HPDE6-E6E7 (cell line): ENCODE results near the gene MBD3L3.
A peak's percentile ranks its signal among the peaks of the same experiment; 100 is the strongest.
"Not testable (repeated sequence)": the region's sequence is repeated elsewhere in the genome, so short reads cannot be mapped to it uniquely, and the experiment has no call there.

Experiments used
- DNase-seq: peaks from one replicate; pipeline ENCODE4 v3.0.0; 2011; ENCODE audit warnings: missing footprints; ENCODE audit errors: extremely low spot score

MBD3L3 gene

GRCh38 chr19:7063764-7064418 lies 5.4 kb upstream of the MBD3L3 start:
- no peak for DNase-seq

- DNase-seq: no peak
These were observed 4.9 kb upstream of the MBD3L3 start for GRCh38 chr19:7063339-7063738.

- not testable (repeated sequence) for DNase-seq
These were observed 1.5 kb upstream of the MBD3L3 start for GRCh38 chr19:7059977-7060376.

- not testable (repeated sequence) for DNase-seq
These were observed 2.1 kb downstream of the MBD3L3 start for GRCh38 chr19:7056371-7056770.

- DNase-seq: not testable (repeated sequence)
These were observed 2.8 kb downstream of the MBD3L3 start for GRCh38 chr19:7055679-7056078.

- DNase-seq: not testable (repeated sequence)
These were observed 3.7 kb downstream of the MBD3L3 start for GRCh38 chr19:7054635-7055368.

- not testable (repeated sequence) for DNase-seq
These were observed 5.6 kb downstream of the MBD3L3 start for GRCh38 chr19:7052896-7053295.

- DNase-seq: not testable (repeated sequence)
These were observed 7.1 kb downstream of the MBD3L3 start for GRCh38 chr19:7051421-7051820.

GRCh38 chr19:7049021-7049420 lies 9.5 kb downstream of the MBD3L3 start, which contains the start of gene MBD3L2:
MBD3L2 (plus strand) TSS chr19:7049321; CDS start chr19:7049374, 53 bp downstream.
- not testable (repeated sequence) for DNase-seq

GRCh38 chr19:7041563-7041962 lies 16.9 kb downstream of the MBD3L3 start:
- DNase-seq: not testable (repeated sequence)

GRCh38 chr19:7040079-7040478 lies 18.4 kb downstream of the MBD3L3 start, which contains the start of gene MBD3L4:
MBD3L4 (minus strand) TSS chr19:7040179; CDS start chr19:7040144, 35 bp downstream.
- not testable (repeated sequence) for DNase-seq

GRCh38 chr19:7030278-7030677 lies 28.2 kb downstream of the MBD3L3 start, which contains the start of gene MBD3L5:
MBD3L5 (plus strand) TSS chr19:7030578; CDS start chr19:7030612, 34 bp downstream.
- DNase-seq: not testable (repeated sequence)

- not testable (repeated sequence) for DNase-seq
These were observed 29.7 kb downstream of the MBD3L3 start for GRCh38 chr19:7028790-7029189.

- not testable (repeated sequence) for DNase-seq
These were observed 37.1 kb downstream of the MBD3L3 start, which contains the start of gene MBD3L2B for GRCh38 chr19:7021331-7021730. MBD3L2B (minus strand) TSS chr19:7021431; CDS start chr19:7021397, 34 bp downstream.

- no peak for DNase-seq
These were observed 39.6 kb downstream of the MBD3L3 start for GRCh38 chr19:7018828-7019227.

GRCh38 chr19:7013678-7014077 lies 44.8 kb downstream of the MBD3L3 start:
- peak; percentile 17 for DNase-seq

GRCh38 chr19:7010722-7011593 lies 47.5 kb downstream of the MBD3L3 start:
- no peak for DNase-seq

GRCh38 chr19:7007859-7008258 lies 50.6 kb downstream of the MBD3L3 start:
- DNase-seq: no peak
